GM21619 (cell line): ENCODE results near the gene WNT7A.

Experiments used
- ATAC-seq: cut with Tn5 transposase; IDR thresholded peaks from one replicate; pipeline ENCODE4 v1.9.1; 2021; ENCODE audit not compliant: unreplicated experiment

The WNT7A gene

GRCh38 chr3:13776253-13777050 lies 103.4 kb downstream of the WNT7A start:
- ATAC-seq, result no peak

GRCh38 chr3:13772885-13773745 lies 106.8 kb downstream of the WNT7A start:
- no peak for ATAC-seq

- ATAC-seq, result no peak
These were observed 107.5 kb downstream of the WNT7A start for GRCh38 chr3:13772321-13772745.

- no peak for ATAC-seq
These were observed 108.4 kb downstream of the WNT7A start for GRCh38 chr3:13771496-13771895.

GRCh38 chr3:13770170-13771169 lies 109.4 kb downstream of the WNT7A start:
- ATAC-seq, result no peak

- no peak for ATAC-seq
These were observed 110.4 kb downstream of the WNT7A start for GRCh38 chr3:13769422-13769821.

DNA sequence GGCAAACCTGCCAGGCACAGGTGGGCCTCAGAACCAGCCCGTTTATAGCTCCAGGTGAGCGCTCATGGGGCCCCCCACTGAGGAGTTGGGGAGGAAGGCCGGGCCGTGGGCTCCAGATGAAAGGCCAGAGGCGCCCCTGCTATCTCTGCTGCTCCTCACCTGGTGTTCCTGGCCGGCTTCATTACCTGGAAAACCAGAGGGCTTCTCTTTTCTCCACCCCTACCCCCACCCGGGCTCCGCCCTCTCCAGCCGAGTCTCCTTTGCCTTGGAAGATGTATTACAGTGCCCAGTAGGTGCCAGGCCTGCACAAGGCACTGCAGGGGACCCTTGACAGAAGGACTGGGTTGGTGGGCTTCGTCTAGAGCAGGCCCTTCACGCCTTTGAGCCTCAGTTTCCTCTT lies 111.4 kb downstream of the WNT7A start:
- ATAC-seq, result no peak

DNA sequence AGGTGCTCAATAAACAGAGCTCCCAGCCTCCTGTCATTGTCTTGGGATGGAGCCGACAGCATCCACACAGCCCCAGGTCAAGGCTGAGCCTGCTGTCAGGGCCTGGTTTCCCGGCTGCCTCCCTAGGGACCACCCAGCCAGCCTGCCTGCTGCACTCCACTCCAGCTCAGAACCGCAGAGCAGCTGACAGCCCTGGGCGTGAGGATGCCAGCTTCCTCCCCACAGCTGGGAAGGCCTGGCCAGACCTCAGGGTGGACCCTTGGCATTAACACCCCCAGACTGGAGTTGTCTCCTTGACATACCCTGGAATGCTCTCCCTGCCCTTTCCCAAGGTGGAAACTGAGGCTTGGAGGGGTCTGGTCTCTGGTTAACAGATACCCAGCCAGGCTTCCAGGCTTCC lies 112.0 kb downstream of the WNT7A start:
- no peak for ATAC-seq

GRCh38 chr3:13767030-13767429 lies 112.8 kb downstream of the WNT7A start:
- ATAC-seq, result no peak
